SU-DHL-6 (cell line): Measurements from ENCODE around the gene CPNE1.

Experiments used
- EZH2phosphoT487 ChIP-seq: fragments of 200-600 bp; sonication (generic), shearing (Covaris generic); conservative IDR thresholded peaks from 2 replicates; pipeline ENCODE4 v1.6.1; 2018; ENCODE audit warnings: mild to moderate bottlenecking, antibody characterized with exemption, low read length, moderate library complexity, mixed read lengths
- TF ChIP-seq, protein P1 (sequence below): fragments of 200-600 bp; sonication (generic); IDR thresholded peaks from one replicate; pipeline ENCODE4 v1.5.1; 2017; ENCODE audit warnings: antibody characterized with exemption, mild to moderate bottlenecking, low read length, moderate library complexity; ENCODE audit not compliant: insufficient read depth, poor library complexity, severe bottlenecking

DNA sequence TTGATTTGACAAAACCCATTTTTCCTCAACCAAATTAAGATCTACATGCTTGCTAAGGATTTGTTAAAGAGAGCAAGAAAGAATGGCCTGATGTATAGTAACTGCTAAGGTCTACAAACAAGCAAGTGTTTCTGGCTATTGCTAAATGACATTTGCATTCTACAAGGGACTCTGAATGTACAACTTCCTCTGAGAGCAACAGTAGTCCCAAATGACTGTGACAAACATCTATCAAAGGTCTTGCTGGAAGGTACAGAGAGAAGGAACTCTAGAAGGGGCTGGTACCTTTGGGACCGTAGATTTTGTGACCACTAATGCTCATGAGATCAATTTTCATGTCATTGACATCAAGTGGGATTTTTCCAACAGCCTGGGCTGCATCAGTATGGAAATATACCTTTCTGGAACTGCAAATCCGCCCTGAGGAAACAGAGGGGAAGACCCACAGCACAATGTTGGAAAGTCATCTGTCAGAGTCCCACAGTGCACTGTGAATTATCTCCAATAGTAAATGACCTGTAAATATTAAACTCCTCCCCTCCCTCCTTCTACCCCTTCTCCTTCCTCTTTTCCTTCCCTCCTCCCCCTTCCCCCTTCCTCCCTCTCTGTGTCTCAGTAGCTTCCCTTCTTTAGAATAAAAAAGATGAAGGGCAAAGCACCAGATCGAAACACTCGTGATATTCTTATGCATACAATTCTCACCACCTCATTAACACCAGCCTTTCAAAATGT is 15.9 kb upstream of the CPNE1 start:
- TF ChIP-seq, protein P1, sequence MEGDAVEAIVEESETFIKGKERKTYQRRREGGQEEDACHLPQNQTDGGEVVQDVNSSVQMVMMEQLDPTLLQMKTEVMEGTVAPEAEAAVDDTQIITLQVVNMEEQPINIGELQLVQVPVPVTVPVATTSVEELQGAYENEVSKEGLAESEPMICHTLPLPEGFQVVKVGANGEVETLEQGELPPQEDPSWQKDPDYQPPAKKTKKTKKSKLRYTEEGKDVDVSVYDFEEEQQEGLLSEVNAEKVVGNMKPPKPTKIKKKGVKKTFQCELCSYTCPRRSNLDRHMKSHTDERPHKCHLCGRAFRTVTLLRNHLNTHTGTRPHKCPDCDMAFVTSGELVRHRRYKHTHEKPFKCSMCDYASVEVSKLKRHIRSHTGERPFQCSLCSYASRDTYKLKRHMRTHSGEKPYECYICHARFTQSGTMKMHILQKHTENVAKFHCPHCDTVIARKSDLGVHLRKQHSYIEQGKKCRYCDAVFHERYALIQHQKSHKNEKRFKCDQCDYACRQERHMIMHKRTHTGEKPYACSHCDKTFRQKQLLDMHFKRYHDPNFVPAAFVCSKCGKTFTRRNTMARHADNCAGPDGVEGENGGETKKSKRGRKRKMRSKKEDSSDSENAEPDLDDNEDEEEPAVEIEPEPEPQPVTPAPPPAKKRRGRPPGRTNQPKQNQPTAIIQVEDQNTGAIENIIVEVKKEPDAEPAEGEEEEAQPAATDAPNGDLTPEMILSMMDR: no peak
- TF ChIP-seq EZH2phosphoT487: no peak
